HL-60 (cell line): ENCODE measurements around the gene WDFY4.

Experiments used
- CTCF ChIP-seq: IDR thresholded peaks from one replicate; pipeline ENCODE4 v1.5.1; 2011; ENCODE audit warnings: low read length, control low read depth, inconsistent platforms; ENCODE audit not compliant: insufficient read depth
- GABPA ChIP-seq: IDR thresholded peaks from 2 replicates; pipeline ENCODE4 v1.6.1; 2012; ENCODE audit warnings: low read depth
- REST ChIP-seq: IDR thresholded peaks from 2 replicates; pipeline ENCODE4 v1.6.1; 2012; ENCODE audit warnings: low read depth; ENCODE audit not compliant: insufficient replicate concordance

GRCh38 chr10:48905311-48905710 lies 220.6 kb downstream of the WDFY4 start:
- no peak for TF ChIP-seq CTCF
- no peak for TF ChIP-seq GABPA
- no peak for TF ChIP-seq REST
